ENCODE measurements around the gene RPP38. TPM values are rescaled to one million over a fixed set of nuclear protein-coding genes. Genes with fewer than 3 reads are reported as not detected.

The RPP38 gene
- total RNA-seq = 10 to 100 TPM; 17.7 to 21.0 TPM

GRCh38 chr10:15097011-15097812 is at the start of gene RPP38:
Gene RPP38 (plus strand): TSS chr10:15097355. CDS start chr10:15103315, 5,960 bp downstream.
- ATAC-seq (replicated peaks in 1 of 2) = peak; percentile 93 to 95
- Mint-ChIP-seq H3K27me3 (ENCODE audit: low read depth) (no peaks in the 10 kb centered on the region), H3K27ac (peak within 1 kb of the TSS; percentile 81), H3K4me3 (peak within 1 kb of the TSS; percentile 89 to 90), H3K36me3 (ENCODE audit: insufficient read depth in 2 of 2) (peaks cover 2 to 7% of the 10 kb centered on the region in 2 donors), H3K4me1 (ENCODE audit: low read depth) (peaks cover 42% of the 10 kb centered on the region), H3K9me3 (no peaks in the 10 kb centered on the region)
- peak; percentile 96 to 98 for DNase-seq

DNA sequence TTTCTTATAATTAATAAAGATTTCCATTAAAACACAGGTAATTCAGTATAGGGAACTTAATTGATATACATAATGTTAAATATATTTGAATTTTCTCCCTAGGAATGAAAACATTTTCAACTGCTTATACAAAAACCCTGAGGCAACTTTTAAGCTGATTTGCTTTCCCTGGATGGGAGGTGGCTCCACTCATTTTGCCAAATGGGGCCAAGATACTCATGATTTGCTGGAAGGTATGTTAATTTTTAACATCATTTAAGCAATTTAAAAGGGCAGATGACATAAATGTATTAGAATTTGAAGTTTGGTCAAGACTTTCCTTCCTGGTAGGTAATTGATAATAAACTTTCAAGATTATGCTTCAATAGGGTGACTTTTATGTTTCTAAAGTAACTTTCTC is 47.6 kb upstream of the RPP38 start:
- Mint-ChIP-seq H3K4me3 (no peak overlapping the region), H3K27me3 (ENCODE audit: low read depth) (no peaks in the 10 kb centered on the region), H3K27ac (no peak overlapping the region), H3K9me3 (no peaks in the 10 kb centered on the region), H3K36me3 (ENCODE audit: insufficient read depth in 2 of 2) (no peaks in the 10 kb centered on the region), H3K4me1 (ENCODE audit: low read depth) (peaks cover 12% of the 10 kb centered on the region)
- DNase-seq (no peak), ATAC-seq (replicated peaks in 1 of 2) (no peak)

DNA sequence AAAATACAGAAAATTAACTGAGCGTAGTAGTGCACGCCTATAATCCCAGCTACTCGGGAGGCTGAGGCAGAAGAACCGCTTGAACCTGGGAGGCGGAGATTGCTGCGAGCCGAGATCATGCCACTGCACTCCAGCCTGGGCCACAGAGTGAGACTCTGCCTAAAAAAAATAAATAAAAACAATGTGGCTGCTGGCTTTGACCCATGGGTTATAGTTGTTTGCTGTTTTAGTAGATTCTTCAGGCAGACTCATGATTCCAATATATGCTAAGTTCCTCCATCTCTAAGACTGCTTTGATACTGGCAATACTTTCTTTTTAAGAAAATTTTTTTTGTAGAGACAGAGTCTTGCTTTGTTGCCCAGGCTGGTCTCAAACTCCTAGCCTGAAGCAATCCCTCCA is 45.0 kb upstream of the RPP38 start:
- Mint-ChIP-seq H3K27me3 (ENCODE audit: low read depth) (no peaks in the 10 kb centered on the region), H3K36me3 (ENCODE audit: insufficient read depth in 2 of 2) (no peaks in the 10 kb centered on the region), H3K4me1 (ENCODE audit: low read depth) (no peaks in the 10 kb centered on the region), H3K9me3 (no peaks in the 10 kb centered on the region), H3K27ac (no peak overlapping the region), H3K4me3 (no peak overlapping the region)
- no peak for DNase-seq
- no peak for ATAC-seq (replicated peaks in 1 of 2)

GRCh38 chr10:15053061-15053460 is 44.1 kb upstream of the RPP38 start:
- no peaks in the 10 kb centered on the region for H3K9me3 Mint-ChIP-seq
- H3K36me3 Mint-ChIP-seq (ENCODE audit: insufficient read depth in 2 of 2) = no peaks in the 10 kb centered on the region
- H3K27me3 Mint-ChIP-seq (ENCODE audit: low read depth) = peaks cover 5% of the 10 kb centered on the region
- H3K4me1 Mint-ChIP-seq (ENCODE audit: low read depth) = no peaks in the 10 kb centered on the region
- H3K27ac Mint-ChIP-seq = no peak overlapping the region
- no peak overlapping the region for H3K4me3 Mint-ChIP-seq
- ATAC-seq (replicated peaks in 1 of 2) = no peak
- DNase-seq = no peak

DNA sequence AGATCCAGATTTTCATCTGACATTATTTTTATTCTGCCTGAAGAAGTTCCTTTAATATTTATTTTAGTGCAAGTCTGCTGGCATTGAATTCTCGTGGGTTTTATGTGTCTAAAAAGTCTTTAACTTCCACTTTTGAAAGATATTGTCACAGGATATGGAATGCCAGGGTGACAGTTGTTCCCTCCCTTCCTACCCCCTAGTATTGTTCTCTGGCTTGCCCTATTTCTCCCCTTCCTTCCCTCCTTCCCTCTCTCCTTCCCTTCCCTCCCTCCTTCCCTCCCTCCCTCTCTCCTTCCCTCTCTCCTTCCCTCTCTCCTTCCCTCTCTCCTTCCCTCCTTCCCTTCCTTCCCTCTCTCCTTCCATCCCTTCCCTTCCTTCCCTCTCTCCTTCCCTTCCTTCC is 38.5 kb upstream of the RPP38 start:
- no peak for DNase-seq
- Mint-ChIP-seq H3K27me3 (ENCODE audit: low read depth) (peaks cover 16% of the 10 kb centered on the region), H3K9me3 (peaks cover 4 to 9% of the 10 kb centered on the region in 2 donors), H3K4me1 (ENCODE audit: low read depth) (no peaks in the 10 kb centered on the region), H3K27ac (no peak overlapping the region), H3K4me3 (no peak overlapping the region), H3K36me3 (ENCODE audit: insufficient read depth in 2 of 2) (peaks cover 5 to 11% of the 10 kb centered on the region in 2 donors)
- ATAC-seq (replicated peaks in 1 of 2) = no peak

GRCh38 chr10:15059914-15060313 is 37.2 kb upstream of the RPP38 start:
- Mint-ChIP-seq H3K4me1 (ENCODE audit: low read depth) (no peaks in the 10 kb centered on the region), H3K9me3 (peaks cover 4 to 9% of the 10 kb centered on the region in 2 donors), H3K36me3 (ENCODE audit: insufficient read depth in 2 of 2) (peaks cover 5 to 11% of the 10 kb centered on the region in 2 donors), H3K27me3 (ENCODE audit: low read depth) (peaks cover 16% of the 10 kb centered on the region), H3K4me3 (no peak overlapping the region), H3K27ac (no peak overlapping the region)
- ATAC-seq (replicated peaks in 1 of 2) (no peak), DNase-seq (no peak)

GRCh38 chr10:15060638-15061037 is 36.5 kb upstream of the RPP38 start:
- peaks cover 22% of the 10 kb centered on the region for H3K27me3 Mint-ChIP-seq (ENCODE audit: low read depth)
- DNase-seq = no peak
- no peak overlapping the region for H3K27ac Mint-ChIP-seq
- H3K4me3 Mint-ChIP-seq = no peak overlapping the region
- peaks cover 4 to 9% of the 10 kb centered on the region in 2 donors for H3K9me3 Mint-ChIP-seq
- no peak for ATAC-seq (replicated peaks in 1 of 2)
- H3K36me3 Mint-ChIP-seq (ENCODE audit: insufficient read depth in 2 of 2) = peaks cover 5 to 11% of the 10 kb centered on the region in 2 donors
- H3K4me1 Mint-ChIP-seq (ENCODE audit: low read depth) = no peaks in the 10 kb centered on the region

DNA sequence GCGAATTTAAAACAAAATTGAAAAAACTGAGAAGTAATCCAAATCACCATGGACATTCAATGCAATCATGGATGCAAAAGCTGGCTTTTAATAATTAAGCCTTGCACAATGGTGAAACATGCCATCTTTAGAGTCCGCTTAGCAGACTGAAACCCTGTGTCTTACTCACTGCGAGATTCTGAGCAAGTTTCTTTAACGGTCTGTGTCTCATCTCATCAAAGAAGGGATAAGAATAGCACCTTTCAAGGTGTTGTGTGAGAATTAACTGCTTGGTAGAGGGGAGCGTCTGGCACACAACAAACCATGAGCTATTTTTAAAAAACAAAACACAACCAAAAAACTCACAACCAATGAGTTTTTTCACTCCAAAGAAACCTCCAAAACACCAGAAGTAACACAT is 30.0 kb upstream of the RPP38 start:
- H3K4me3 Mint-ChIP-seq = no peak overlapping the region
- H3K4me1 Mint-ChIP-seq (ENCODE audit: low read depth) = no peaks in the 10 kb centered on the region
- H3K36me3 Mint-ChIP-seq (ENCODE audit: insufficient read depth in 2 of 2) = no peaks in the 10 kb centered on the region
- peaks cover 6% of the 10 kb centered on the region for H3K27me3 Mint-ChIP-seq (ENCODE audit: low read depth)
- H3K27ac Mint-ChIP-seq = no peak overlapping the region
- DNase-seq (no peak), ATAC-seq (replicated peaks in 1 of 2) (no peak)
- H3K9me3 Mint-ChIP-seq = peaks cover 0 to 2% of the 10 kb centered on the region in 2 donors

GRCh38 chr10:15068802-15069201 is 28.4 kb upstream of the RPP38 start:
- ATAC-seq (replicated peaks in 1 of 2) = no peak

GRCh38 chr10:15069230-15069629 is 27.9 kb upstream of the RPP38 start:
- Mint-ChIP-seq H3K4me1 (ENCODE audit: low read depth) (no peaks in the 10 kb centered on the region), H3K4me3 (no peak overlapping the region), H3K9me3 (peaks cover 0 to 2% of the 10 kb centered on the region in 2 donors), H3K27me3 (ENCODE audit: low read depth) (peaks cover 6% of the 10 kb centered on the region), H3K27ac (no peak overlapping the region), H3K36me3 (ENCODE audit: insufficient read depth in 2 of 2) (no peaks in the 10 kb centered on the region)
- DNase-seq (no peak), ATAC-seq (replicated peaks in 1 of 2) (no peak)

More at GRCh38 chr10:15068802-15069201, 28.4 kb upstream of the RPP38 start:
- H3K36me3 Mint-ChIP-seq (ENCODE audit: insufficient read depth in 2 of 2) = no peaks in the 10 kb centered on the region
- no peak overlapping the region for H3K4me3 Mint-ChIP-seq
- no peak for DNase-seq
- H3K4me1 Mint-ChIP-seq (ENCODE audit: low read depth) = no peaks in the 10 kb centered on the region
- H3K27me3 Mint-ChIP-seq (ENCODE audit: low read depth) = peaks cover 6% of the 10 kb centered on the region
- peaks cover 0 to 2% of the 10 kb centered on the region in 2 donors for H3K9me3 Mint-ChIP-seq
- no peak overlapping the region for H3K27ac Mint-ChIP-seq

GRCh38 chr10:15072358-15072757 is 24.8 kb upstream of the RPP38 start:
- DNase-seq (no peak), ATAC-seq (replicated peaks in 1 of 2) (no peak)
- Mint-ChIP-seq H3K27ac (no peak overlapping the region), H3K36me3 (ENCODE audit: insufficient read depth in 2 of 2) (no peaks in the 10 kb centered on the region), H3K4me1 (ENCODE audit: low read depth) (no peaks in the 10 kb centered on the region), H3K27me3 (ENCODE audit: low read depth) (no peaks in the 10 kb centered on the region), H3K4me3 (no peak overlapping the region), H3K9me3 (peaks cover 0 to 2% of the 10 kb centered on the region in 2 donors)

- Mint-ChIP-seq H3K27me3 (ENCODE audit: low read depth) (no peaks in the 10 kb centered on the region), H3K27ac (no peak overlapping the region), H3K4me1 (ENCODE audit: low read depth) (no peaks in the 10 kb centered on the region), H3K4me3 (no peak overlapping the region), H3K9me3 (no peaks in the 10 kb centered on the region), H3K36me3 (ENCODE audit: insufficient read depth in 2 of 2) (no peaks in the 10 kb centered on the region)
- ATAC-seq (replicated peaks in 1 of 2) = no peak
- no peak for DNase-seq
Measured at GRCh38 chr10:15075421-15075820, 21.7 kb upstream of the RPP38 start.

DNA sequence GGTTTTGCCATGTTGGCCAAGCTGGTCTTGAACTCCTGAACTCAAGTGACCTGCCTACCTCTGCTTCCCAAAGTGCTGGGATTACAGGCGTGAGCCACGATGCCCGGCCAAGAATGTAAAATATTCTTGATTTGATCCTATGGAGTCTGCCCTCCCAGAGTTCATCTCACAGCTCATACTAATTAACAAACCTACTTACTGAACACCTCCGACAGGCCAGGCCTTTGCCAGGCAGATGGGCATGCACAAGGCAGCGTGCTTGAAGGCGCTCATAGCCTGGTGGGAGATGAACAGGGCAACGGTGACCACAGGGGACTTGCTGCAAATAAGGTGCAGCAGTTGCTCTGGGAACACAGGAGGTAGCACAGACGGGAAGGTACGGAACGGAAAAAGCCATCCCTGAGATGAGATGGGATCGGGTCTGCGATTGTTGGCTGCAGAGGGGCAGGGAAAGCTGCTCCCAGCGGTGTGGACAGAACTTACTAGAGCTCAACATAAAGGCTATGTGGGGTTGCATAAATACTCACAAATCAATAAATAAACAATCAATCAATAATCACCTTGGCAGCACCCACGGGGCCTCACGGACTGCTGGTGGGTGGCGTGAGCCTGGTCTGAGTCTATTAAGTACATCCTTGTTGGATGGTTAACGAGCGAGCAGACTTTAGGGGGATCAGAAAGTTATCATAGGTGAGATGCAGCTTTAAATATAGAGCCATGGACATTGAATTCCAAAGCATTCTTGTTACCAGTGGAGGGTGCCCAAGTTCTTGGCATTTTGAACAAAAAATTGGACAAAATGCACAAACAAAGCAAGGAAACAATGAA is 13.3 kb upstream of the RPP38 start:
- Mint-ChIP-seq H3K4me1 (ENCODE audit: low read depth) (no peaks in the 10 kb centered on the region), H3K27me3 (ENCODE audit: low read depth) (no peaks in the 10 kb centered on the region), H3K27ac (no peak overlapping the region), H3K4me3 (peak overlapping the region in 1 of 2 donors; percentile 7), H3K36me3 (ENCODE audit: insufficient read depth in 2 of 2) (no peaks in the 10 kb centered on the region), H3K9me3 (no peaks in the 10 kb centered on the region)
- ATAC-seq (replicated peaks in 1 of 2) (no peak), DNase-seq (no peak)
